Natural killer cell (primary cell): ENCODE measurements around the gene CD99L2. TPM values are rescaled to one million over a fixed set of nuclear protein-coding genes. Genes with fewer than 3 reads are reported as not detected.

Source experiments
- ATAC-seq, 3 donors: fragments of 150-1000 bp in 2 of 3; fragments of 200-7000 bp in 1 of 3; cut with Tn5 transposase; 1 replicate in 1 of 3; 2 replicates in 2 of 3; pipeline ENCODE4 v1.10.0; 2021; ENCODE audit warnings: mild to moderate bottlenecking in 2 of 3, moderate library complexity in 2 of 3
- DNase-seq, 2 donors: peaks; one replicate each; pipeline versions ENCODE4 v3.0.0 to v3.0.0-alpha.2; 2013 to 2021; ENCODE audit warnings: mixed read lengths in 1 of 2
- H3K27ac ChIP-seq: one replicate; pipeline ENCODE4 v1.5.1; 2013; ENCODE audit warnings: mild to moderate bottlenecking, low read length
- H3K27me3 ChIP-seq: one replicate; pipeline ENCODE4 v1.6.1; 2013; ENCODE audit warnings: low read length; ENCODE audit not compliant: control insufficient read depth, insufficient read depth
- H3K36me3 ChIP-seq: one replicate; pipeline ENCODE4 v1.6.1; 2013; ENCODE audit warnings: low read length; ENCODE audit not compliant: control insufficient read depth, insufficient read depth
- H3K4me1 ChIP-seq: one replicate; pipeline ENCODE4 v1.6.1; 2013; ENCODE audit warnings: low read length; ENCODE audit not compliant: control insufficient read depth, insufficient read depth
- H3K4me3 ChIP-seq: one replicate; pipeline ENCODE4 v1.5.1; 2013; ENCODE audit warnings: low read length
- H3K9me3 ChIP-seq: one replicate; pipeline ENCODE4 v1.6.1; 2013; ENCODE audit warnings: low read length; ENCODE audit not compliant: control insufficient read depth, insufficient read depth
- H3K27ac Mint-ChIP-seq, 2 donors: one replicate each; pipeline ENCODE4 v1.8.0; 2022; ENCODE audit warnings: mild to moderate bottlenecking in 2 of 2, mixed read lengths in 2 of 2, moderate library complexity in 1 of 2
- H3K27me3 Mint-ChIP-seq, 2 donors: one replicate each; pipeline ENCODE4 v1.8.0; 2022; ENCODE audit warnings: low read depth in 2 of 2, mixed read lengths in 2 of 2
- H3K36me3 Mint-ChIP-seq: one replicate; pipeline ENCODE4 v1.8.0; 2022; ENCODE audit warnings: mixed read lengths
- H3K4me1 Mint-ChIP-seq, 2 donors: one replicate each; pipeline ENCODE4 v1.8.0; 2022; ENCODE audit warnings: mixed read lengths in 2 of 2
- H3K4me3 Mint-ChIP-seq: one replicate; pipeline ENCODE4 v1.8.0; 2022; ENCODE audit warnings: mild to moderate bottlenecking, moderate library complexity, mixed read lengths
- H3K9me3 Mint-ChIP-seq, 2 donors: one replicate each; pipeline ENCODE4 v1.8.0; 2022; ENCODE audit warnings: mixed read lengths in 2 of 2
- WGBS: methylation state at CpG from one replicate; pipeline ENCODE4 v1.1.7; 2013; ENCODE audit warnings: missing lambda C conversion rate; ENCODE audit not compliant: insufficient coverage; 5-methylcytosine and 5-hydroxymethylcytosine counted together
- intact Hi-C: fragments of 100-400 bp; cut with micrococcal nuclease; formaldehyde crosslinking; loops from one replicate; pipeline ENCODE4 v1.14.2; 2022
- total RNA-seq, 4 donors: library from RNA; stranded (reverse); fragments of 120-200 nt in 1 of 4; gene quantifications; one replicate each; pipeline versions ENCODE4 v1.2.3 to v1.2.4, GENCODE V29; 2013 to 2022
- TF ChIP-seq, protein P1 (sequence below): fragments of 200-600 bp; IDR thresholded peaks from one replicate; pipeline ENCODE4 v1.8.0; 2022; ENCODE audit warnings: antibody characterized with exemption

The CD99L2 gene
- total RNA-seq, 3 donors from 2014 or later (not counting 1 experiment from before 2014, with no cell fraction given), result 13.1 to 18.0 (median 15.7) TPM

DNA sequence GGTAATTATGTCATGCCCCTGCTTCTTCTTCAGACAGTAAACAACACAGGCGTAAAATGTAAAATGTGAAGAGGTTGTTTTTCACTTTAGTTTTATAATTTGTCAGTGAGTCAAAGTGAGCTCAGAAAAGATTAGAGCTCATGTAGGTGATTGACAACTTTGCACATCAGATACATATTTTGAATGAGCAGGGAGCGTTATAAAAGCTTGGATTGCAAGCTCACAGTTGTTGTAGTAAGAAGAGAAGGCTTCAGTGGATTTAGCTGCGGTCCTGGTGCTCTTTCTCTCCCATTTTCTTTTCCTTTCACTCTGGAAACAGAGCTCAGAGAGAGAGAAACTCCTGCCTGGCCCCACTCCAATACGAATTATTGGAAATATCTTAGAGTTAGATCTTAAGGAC lies 178.8 kb downstream of the CD99L2 start:
- H3K4me1 Mint-ChIP-seq, result peaks cover 9 to 12% of the 10 kb centered on the region in 2 donors

More for the DNA sequence above, 178.8 kb downstream of the CD99L2 start:
- Histone ChIP-seq H3K27ac (no peak overlapping the region), H3K4me3 (no peak overlapping the region), H3K36me3 (no peaks in the 10 kb centered on the region), H3K4me1 (no peaks in the 10 kb centered on the region), H3K27me3 (no peaks in the 10 kb centered on the region), H3K9me3 (no peaks in the 10 kb centered on the region)
- TF ChIP-seq, protein P1, sequence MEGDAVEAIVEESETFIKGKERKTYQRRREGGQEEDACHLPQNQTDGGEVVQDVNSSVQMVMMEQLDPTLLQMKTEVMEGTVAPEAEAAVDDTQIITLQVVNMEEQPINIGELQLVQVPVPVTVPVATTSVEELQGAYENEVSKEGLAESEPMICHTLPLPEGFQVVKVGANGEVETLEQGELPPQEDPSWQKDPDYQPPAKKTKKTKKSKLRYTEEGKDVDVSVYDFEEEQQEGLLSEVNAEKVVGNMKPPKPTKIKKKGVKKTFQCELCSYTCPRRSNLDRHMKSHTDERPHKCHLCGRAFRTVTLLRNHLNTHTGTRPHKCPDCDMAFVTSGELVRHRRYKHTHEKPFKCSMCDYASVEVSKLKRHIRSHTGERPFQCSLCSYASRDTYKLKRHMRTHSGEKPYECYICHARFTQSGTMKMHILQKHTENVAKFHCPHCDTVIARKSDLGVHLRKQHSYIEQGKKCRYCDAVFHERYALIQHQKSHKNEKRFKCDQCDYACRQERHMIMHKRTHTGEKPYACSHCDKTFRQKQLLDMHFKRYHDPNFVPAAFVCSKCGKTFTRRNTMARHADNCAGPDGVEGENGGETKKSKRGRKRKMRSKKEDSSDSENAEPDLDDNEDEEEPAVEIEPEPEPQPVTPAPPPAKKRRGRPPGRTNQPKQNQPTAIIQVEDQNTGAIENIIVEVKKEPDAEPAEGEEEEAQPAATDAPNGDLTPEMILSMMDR, result no peak
- Mint-ChIP-seq H3K27me3 (peaks cover 0 to 8% of the 10 kb centered on the region in 2 donors), H3K9me3 (no peaks in the 10 kb centered on the region), H3K27ac (no peak overlapping the region), H3K4me3 (no peak overlapping the region), H3K36me3 (no peaks in the 10 kb centered on the region)
- DNase-seq, result no peak
- no CpG with 5 or more reads among the region's 4 CpGs for WGBS
- intact Hi-C loops, result no loop called here
- no peak for ATAC-seq

Other genes starting within 250 kb of the CD99L2 start
- gene MTMR1, start 205.3 kb downstream of the CD99L2 start, total RNA-seq, result 10 to 100 TPM; 43.0 to 45.1 (median 43.1) TPM
- gene HMGB3, start 84.7 kb upstream of the CD99L2 start, total RNA-seq, result 1 to 10 TPM; 1.6 to 3.4 (median 3.0) TPM